ENCODE results near the gene SWT1.
A peak's percentile ranks its signal among the peaks of the same experiment; 100 is the strongest.
"Not testable (repeated sequence)": the region's sequence is repeated elsewhere in the genome, so short reads cannot be mapped to it uniquely, and the experiment has no call there.

Gene SWT1

GRCh38 chr1:185207170-185207569 lies 50.2 kb downstream of the SWT1 start:
- Histone ChIP-seq H3K18ac (ENCODE audit: low read length) (no peak overlapping the region), H2AFZ (ENCODE audit: insufficient read depth, low read length, poor library complexity) (no peak overlapping the region), H2BK12ac (ENCODE audit: low read length) (no peak overlapping the region)

GRCh38 chr1:185207980-185208602 lies 51.1 kb downstream of the SWT1 start:
- Histone ChIP-seq H2BK120ac (ENCODE audit: insufficient read depth, low read length, poor library complexity) (no peak overlapping the region), H3K27me3 (ENCODE audit: insufficient read depth, low read length) (no peaks in the 10 kb centered on the region), H3K9ac (ENCODE audit: low read length) (no peak overlapping the region), H4K8ac (ENCODE audit: low read depth, low read length) (no peak overlapping the region), H3K27ac (ENCODE audit: low read depth, low read length) (no peak overlapping the region), H3K4me2 (ENCODE audit: low read length) (no peak overlapping the region), H2BK5ac (ENCODE audit: low read depth, low read length, poor library complexity) (no peak overlapping the region), H3K23ac (ENCODE audit: low read length) (no peak overlapping the region), H3K4ac (ENCODE audit: low read depth, low read length) (no peak overlapping the region), H3K4me3 (ENCODE audit: low read depth, low read length) (no peak overlapping the region), H3K79me2 (ENCODE audit: control insufficient read depth, insufficient read depth, low read length, poor library complexity) (no peaks in the 10 kb centered on the region), H3K14ac (ENCODE audit: low read length) (no peak overlapping the region), H4K12ac (ENCODE audit: low read depth, low read length) (no peak overlapping the region), H3K9me3 (ENCODE audit: insufficient read depth, low read depth, low read length) (no peaks in the 10 kb centered on the region), H3K18ac (ENCODE audit: low read length) (no peak overlapping the region), H3K36me3 (ENCODE audit: control insufficient read depth in 1 of 2, insufficient read depth in 2 of 2, low read length in 2 of 2) (no peaks in the 10 kb centered on the region), H4K91ac (ENCODE audit: low read depth, low read length) (no peak overlapping the region), H2BK12ac (ENCODE audit: low read length) (no peak overlapping the region), H3K4me1 (ENCODE audit: control insufficient read depth in 1 of 2, insufficient read depth in 2 of 2, low read length in 2 of 2) (no peaks in the 10 kb centered on the region), H2AK5ac (ENCODE audit: low read length) (no peak overlapping the region), H2AFZ (ENCODE audit: insufficient read depth, low read length, poor library complexity) (no peak overlapping the region), H3K79me1 (ENCODE audit: low read length) (no peaks in the 10 kb centered on the region)
- WGBS (ENCODE audit: extremely low coverage, insufficient coverage, insufficient read length) = no CpG with 5 or more reads among the region's 3 CpGs
- DNase-seq = no peak

More at GRCh38 chr1:185207170-185207569, 50.2 kb downstream of the SWT1 start:
- Histone ChIP-seq H3K79me2 (ENCODE audit: control insufficient read depth, insufficient read depth, low read length, poor library complexity) (no peaks in the 10 kb centered on the region), H2BK120ac (ENCODE audit: insufficient read depth, low read length, poor library complexity) (no peak overlapping the region), H4K12ac (ENCODE audit: low read depth, low read length) (no peak overlapping the region), H3K23ac (ENCODE audit: low read length) (no peak overlapping the region), H2BK5ac (ENCODE audit: low read depth, low read length, poor library complexity) (no peak overlapping the region), H4K91ac (ENCODE audit: low read depth, low read length) (no peak overlapping the region), H3K79me1 (ENCODE audit: low read length) (no peaks in the 10 kb centered on the region), H3K14ac (ENCODE audit: low read length) (no peak overlapping the region), H3K4me2 (ENCODE audit: low read length) (no peak overlapping the region), H3K9ac (ENCODE audit: low read length) (no peak overlapping the region), H3K4me3 (ENCODE audit: low read depth, low read length) (no peak overlapping the region), H3K4ac (ENCODE audit: low read depth, low read length) (no peak overlapping the region), H3K27me3 (ENCODE audit: insufficient read depth, low read length) (no peaks in the 10 kb centered on the region), H3K9me3 (ENCODE audit: insufficient read depth, low read depth, low read length) (no peaks in the 10 kb centered on the region), H2AK5ac (ENCODE audit: low read length) (no peak overlapping the region), H3K4me1 (ENCODE audit: control insufficient read depth in 1 of 2, insufficient read depth in 2 of 2, low read length in 2 of 2) (no peaks in the 10 kb centered on the region), H3K27ac (ENCODE audit: low read depth, low read length) (no peak overlapping the region), H4K8ac (ENCODE audit: low read depth, low read length) (no peak overlapping the region), H3K36me3 (ENCODE audit: control insufficient read depth in 1 of 2, insufficient read depth in 2 of 2, low read length in 2 of 2) (no peaks in the 10 kb centered on the region)
- DNase-seq = no peak

- Histone ChIP-seq H4K91ac (ENCODE audit: low read depth, low read length) (no peak overlapping the region), H3K27me3 (ENCODE audit: insufficient read depth, low read length) (no peaks in the 10 kb centered on the region), H3K36me3 (ENCODE audit: control insufficient read depth in 1 of 2, insufficient read depth in 2 of 2, low read length in 2 of 2) (no peaks in the 10 kb centered on the region), H2AK5ac (ENCODE audit: low read length) (no peak overlapping the region), H3K9me3 (ENCODE audit: insufficient read depth, low read depth, low read length) (no peaks in the 10 kb centered on the region), H3K23ac (ENCODE audit: low read length) (no peak overlapping the region), H2BK12ac (ENCODE audit: low read length) (no peak overlapping the region), H3K14ac (ENCODE audit: low read length) (no peak overlapping the region), H2BK120ac (ENCODE audit: insufficient read depth, low read length, poor library complexity) (no peak overlapping the region), H3K4ac (ENCODE audit: low read depth, low read length) (no peak overlapping the region), H2AFZ (ENCODE audit: insufficient read depth, low read length, poor library complexity) (no peak overlapping the region), H3K27ac (ENCODE audit: low read depth, low read length) (no peak overlapping the region), H3K4me2 (ENCODE audit: low read length) (no peak overlapping the region), H4K12ac (ENCODE audit: low read depth, low read length) (no peak overlapping the region), H3K4me1 (ENCODE audit: control insufficient read depth in 1 of 2, insufficient read depth in 2 of 2, low read length in 2 of 2) (no peaks in the 10 kb centered on the region), H3K18ac (ENCODE audit: low read length) (no peak overlapping the region), H3K9ac (ENCODE audit: low read length) (no peak overlapping the region), H3K79me2 (ENCODE audit: control insufficient read depth, insufficient read depth, low read length, poor library complexity) (no peaks in the 10 kb centered on the region), H3K79me1 (ENCODE audit: low read length) (no peaks in the 10 kb centered on the region), H2BK5ac (ENCODE audit: low read depth, low read length, poor library complexity) (no peak overlapping the region), H4K8ac (ENCODE audit: low read depth, low read length) (no peak overlapping the region), H3K4me3 (ENCODE audit: low read depth, low read length) (no peak overlapping the region)
- DNase-seq = peak; percentile 66 to 91
- no CpG with 5 or more reads among the region's 5 CpGs for WGBS (ENCODE audit: extremely low coverage, insufficient coverage, insufficient read length)
These were observed 51.7 kb downstream of the SWT1 start for GRCh38 chr1:185208626-185209180.

- WGBS (ENCODE audit: extremely low coverage, insufficient coverage, insufficient read length) = no CpG with 5 or more reads among the region's 1 CpG
- H3K4me3 ChIP-seq (ENCODE audit: low read depth, low read length); H3K18ac ChIP-seq (ENCODE audit: low read length); H3K4me1 ChIP-seq (ENCODE audit: control insufficient read depth in 1 of 2, insufficient read depth in 2 of 2, low read length in 2 of 2); H2AFZ ChIP-seq (ENCODE audit: insufficient read depth, low read length, poor library complexity); H3K79me2 ChIP-seq (ENCODE audit: control insufficient read depth, insufficient read depth, low read length, poor library complexity); H3K4me2 ChIP-seq (ENCODE audit: low read length); H3K14ac ChIP-seq (ENCODE audit: low read length); H3K9ac ChIP-seq (ENCODE audit: low read length); H2BK120ac ChIP-seq (ENCODE audit: insufficient read depth, low read length, poor library complexity); H4K12ac ChIP-seq (ENCODE audit: low read depth, low read length); H3K23ac ChIP-seq (ENCODE audit: low read length); H3K27ac ChIP-seq (ENCODE audit: low read depth, low read length); H3K79me1 ChIP-seq (ENCODE audit: low read length); H2BK5ac ChIP-seq (ENCODE audit: low read depth, low read length, poor library complexity); H2AK5ac ChIP-seq (ENCODE audit: low read length); DNase-seq; H3K4ac ChIP-seq (ENCODE audit: low read depth, low read length); H4K8ac ChIP-seq (ENCODE audit: low read depth, low read length); H2BK12ac ChIP-seq (ENCODE audit: low read length); H4K91ac ChIP-seq (ENCODE audit: low read depth, low read length); H3K36me3 ChIP-seq (ENCODE audit: control insufficient read depth in 1 of 2, insufficient read depth in 2 of 2, low read length in 2 of 2); H3K27me3 ChIP-seq (ENCODE audit: insufficient read depth, low read length); H3K9me3 ChIP-seq (ENCODE audit: insufficient read depth, low read depth, low read length): not testable (repeated sequence)
These were observed 52.4 kb downstream of the SWT1 start for GRCh38 chr1:185209357-185209756.
